ENCODE results near the gene CBR3.

DNA sequence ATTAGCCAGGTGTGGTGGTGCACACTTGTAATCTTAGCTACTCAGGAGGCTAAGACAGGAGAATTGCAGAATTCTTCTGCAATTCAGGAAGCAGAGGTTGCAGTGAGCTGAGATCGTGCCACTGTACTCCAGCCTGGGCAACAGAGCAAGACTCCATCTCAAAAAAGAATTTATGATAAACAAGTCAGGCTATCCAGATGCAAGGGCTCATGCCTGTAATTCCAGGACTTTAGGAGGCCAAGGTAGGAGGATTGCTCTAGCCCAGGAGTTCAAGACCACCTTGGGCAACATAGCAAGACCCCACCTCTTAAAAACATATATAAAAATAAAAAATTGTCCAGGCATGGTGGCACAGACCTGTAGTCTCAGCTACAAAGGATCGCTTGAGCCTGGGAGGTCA lies 10.5 kb upstream of the CBR3 start:
- TF ChIP-seq, protein P1, sequence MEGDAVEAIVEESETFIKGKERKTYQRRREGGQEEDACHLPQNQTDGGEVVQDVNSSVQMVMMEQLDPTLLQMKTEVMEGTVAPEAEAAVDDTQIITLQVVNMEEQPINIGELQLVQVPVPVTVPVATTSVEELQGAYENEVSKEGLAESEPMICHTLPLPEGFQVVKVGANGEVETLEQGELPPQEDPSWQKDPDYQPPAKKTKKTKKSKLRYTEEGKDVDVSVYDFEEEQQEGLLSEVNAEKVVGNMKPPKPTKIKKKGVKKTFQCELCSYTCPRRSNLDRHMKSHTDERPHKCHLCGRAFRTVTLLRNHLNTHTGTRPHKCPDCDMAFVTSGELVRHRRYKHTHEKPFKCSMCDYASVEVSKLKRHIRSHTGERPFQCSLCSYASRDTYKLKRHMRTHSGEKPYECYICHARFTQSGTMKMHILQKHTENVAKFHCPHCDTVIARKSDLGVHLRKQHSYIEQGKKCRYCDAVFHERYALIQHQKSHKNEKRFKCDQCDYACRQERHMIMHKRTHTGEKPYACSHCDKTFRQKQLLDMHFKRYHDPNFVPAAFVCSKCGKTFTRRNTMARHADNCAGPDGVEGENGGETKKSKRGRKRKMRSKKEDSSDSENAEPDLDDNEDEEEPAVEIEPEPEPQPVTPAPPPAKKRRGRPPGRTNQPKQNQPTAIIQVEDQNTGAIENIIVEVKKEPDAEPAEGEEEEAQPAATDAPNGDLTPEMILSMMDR (IDR thresholded peaks at IDR 0.05; ENCODE audit: insufficient read depth, low read depth, low read length): no peak
- no peak for TF ChIP-seq EZH2 (IDR thresholded peaks at IDR 0.05; ENCODE audit: insufficient read depth, low read length)
